ENCODE data around the gene LCLAT1. TPM values are rescaled to one million over a fixed set of nuclear protein-coding genes. Genes with fewer than 3 reads are reported as not detected.

Gene LCLAT1
- total RNA-seq, 1 donor from 2014 or later = 29.3 TPM

DNA sequence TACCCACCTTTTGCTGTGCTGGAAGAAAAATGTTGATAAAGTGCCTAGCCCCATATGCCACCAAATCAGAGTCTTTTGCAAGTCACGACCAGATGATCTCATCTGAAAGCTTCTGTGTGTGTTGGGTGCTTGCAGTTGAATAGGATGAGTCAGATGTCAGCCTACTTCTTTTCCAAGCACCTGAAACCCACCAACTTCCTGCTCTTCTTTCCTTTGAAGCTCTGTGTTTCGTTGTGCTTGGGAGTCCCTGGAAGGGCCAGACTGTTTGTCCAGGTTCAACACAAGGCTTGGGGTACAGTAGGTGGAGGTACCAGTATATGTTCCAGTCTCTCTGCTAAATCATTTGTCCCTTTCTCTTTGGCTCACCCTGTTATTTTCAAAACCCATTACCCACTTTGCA is 36.8 kb upstream of the LCLAT1 start:
- TF ChIP-seq, protein P1, sequence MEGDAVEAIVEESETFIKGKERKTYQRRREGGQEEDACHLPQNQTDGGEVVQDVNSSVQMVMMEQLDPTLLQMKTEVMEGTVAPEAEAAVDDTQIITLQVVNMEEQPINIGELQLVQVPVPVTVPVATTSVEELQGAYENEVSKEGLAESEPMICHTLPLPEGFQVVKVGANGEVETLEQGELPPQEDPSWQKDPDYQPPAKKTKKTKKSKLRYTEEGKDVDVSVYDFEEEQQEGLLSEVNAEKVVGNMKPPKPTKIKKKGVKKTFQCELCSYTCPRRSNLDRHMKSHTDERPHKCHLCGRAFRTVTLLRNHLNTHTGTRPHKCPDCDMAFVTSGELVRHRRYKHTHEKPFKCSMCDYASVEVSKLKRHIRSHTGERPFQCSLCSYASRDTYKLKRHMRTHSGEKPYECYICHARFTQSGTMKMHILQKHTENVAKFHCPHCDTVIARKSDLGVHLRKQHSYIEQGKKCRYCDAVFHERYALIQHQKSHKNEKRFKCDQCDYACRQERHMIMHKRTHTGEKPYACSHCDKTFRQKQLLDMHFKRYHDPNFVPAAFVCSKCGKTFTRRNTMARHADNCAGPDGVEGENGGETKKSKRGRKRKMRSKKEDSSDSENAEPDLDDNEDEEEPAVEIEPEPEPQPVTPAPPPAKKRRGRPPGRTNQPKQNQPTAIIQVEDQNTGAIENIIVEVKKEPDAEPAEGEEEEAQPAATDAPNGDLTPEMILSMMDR (IDR thresholded peaks at IDR 0.05; ENCODE audit: unreplicated experiment) = no peak
- H3K27me3 Mint-ChIP-seq = peaks cover 13% of the 10 kb centered on the region
- H3K9me3 Mint-ChIP-seq (ENCODE audit: low read depth) = no peaks in the 10 kb centered on the region
- H3K27ac Mint-ChIP-seq = no peak overlapping the region
- H3K4me3 Mint-ChIP-seq (ENCODE audit: low read depth) = no peak overlapping the region
- no peak for DNase-seq (ENCODE audit: low spot score, unreplicated experiment)
- H3K36me3 Mint-ChIP-seq (ENCODE audit: insufficient read depth) = no peaks in the 10 kb centered on the region
- no peaks in the 10 kb centered on the region for H3K4me1 Mint-ChIP-seq (ENCODE audit: low read depth)

- Mint-ChIP-seq H3K4me1 (ENCODE audit: low read depth) (no peaks in the 10 kb centered on the region), H3K36me3 (ENCODE audit: insufficient read depth) (no peaks in the 10 kb centered on the region), H3K27ac (no peak overlapping the region), H3K27me3 (peaks cover 5% of the 10 kb centered on the region), H3K9me3 (ENCODE audit: low read depth) (no peaks in the 10 kb centered on the region), H3K4me3 (ENCODE audit: low read depth) (no peak overlapping the region)
- TF ChIP-seq, protein P1 (IDR thresholded peaks at IDR 0.05; ENCODE audit: unreplicated experiment) = no peak
- no peak for DNase-seq (ENCODE audit: low spot score, unreplicated experiment)
Observed at GRCh38 chr2:30412047-30412683, 34.9 kb upstream of the LCLAT1 start.

DNA sequence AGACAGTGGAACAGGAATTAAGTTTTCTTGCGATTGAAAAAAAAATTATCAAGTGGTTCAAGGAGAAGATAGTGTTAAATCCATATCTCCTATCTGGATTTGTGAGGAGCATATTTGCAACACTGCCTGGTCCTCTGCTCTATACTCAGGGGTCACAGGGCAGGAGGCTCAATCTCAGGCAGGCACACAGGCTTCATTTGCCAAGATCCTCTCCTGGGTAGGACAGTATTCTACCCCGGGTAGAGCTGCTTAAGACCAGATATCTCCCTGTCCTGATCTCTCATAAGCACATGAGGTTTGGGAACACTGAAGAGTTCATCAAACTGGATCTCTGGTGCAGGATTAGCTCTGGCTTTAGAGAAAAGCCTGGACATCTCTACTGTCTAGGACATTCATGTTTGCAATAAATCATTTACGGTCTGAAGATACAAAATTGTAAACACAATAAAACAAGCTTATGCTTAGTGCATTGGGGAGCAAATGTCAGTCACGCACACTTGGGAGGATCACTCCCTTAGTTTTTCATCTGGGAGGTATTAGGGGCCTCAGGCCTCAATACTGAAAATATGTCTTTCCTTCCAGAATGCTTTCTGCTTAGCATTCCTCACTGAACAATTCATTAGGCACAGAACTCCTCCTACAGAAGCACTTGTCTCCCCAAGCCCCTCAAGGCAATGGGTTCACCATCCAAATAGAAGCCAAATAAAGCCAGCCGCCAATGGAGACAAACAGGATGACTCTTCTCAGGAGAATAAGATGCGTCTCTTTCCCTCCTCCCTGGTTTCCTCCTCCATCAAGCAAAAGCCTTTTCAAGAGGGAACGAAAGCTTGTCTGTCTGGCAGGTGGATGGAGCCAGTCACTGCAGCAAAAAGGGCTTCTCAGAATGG is 34.1 kb upstream of the LCLAT1 start:
- H3K27me3 Mint-ChIP-seq = peaks cover 5% of the 10 kb centered on the region
- TF ChIP-seq, protein P1 (IDR thresholded peaks at IDR 0.05; ENCODE audit: unreplicated experiment) = no peak
- H3K36me3 Mint-ChIP-seq (ENCODE audit: insufficient read depth) = no peaks in the 10 kb centered on the region
- H3K9me3 Mint-ChIP-seq (ENCODE audit: low read depth) = no peaks in the 10 kb centered on the region
- DNase-seq (ENCODE audit: low spot score, unreplicated experiment) = no peak
- H3K4me1 Mint-ChIP-seq (ENCODE audit: low read depth) = no peaks in the 10 kb centered on the region
- no peak overlapping the region for H3K27ac Mint-ChIP-seq
- no peak overlapping the region for H3K4me3 Mint-ChIP-seq (ENCODE audit: low read depth)

- no peak for DNase-seq (ENCODE audit: low spot score, unreplicated experiment)
- Mint-ChIP-seq H3K36me3 (ENCODE audit: insufficient read depth) (no peaks in the 10 kb centered on the region), H3K4me1 (ENCODE audit: low read depth) (no peaks in the 10 kb centered on the region), H3K4me3 (ENCODE audit: low read depth) (no peak overlapping the region), H3K9me3 (ENCODE audit: low read depth) (no peaks in the 10 kb centered on the region), H3K27me3 (no peaks in the 10 kb centered on the region), H3K27ac (no peak overlapping the region)
- TF ChIP-seq, protein P1 (IDR thresholded peaks at IDR 0.05; ENCODE audit: unreplicated experiment) = no peak
Observed at GRCh38 chr2:30414961-30415360, 32.1 kb upstream of the LCLAT1 start.

DNA sequence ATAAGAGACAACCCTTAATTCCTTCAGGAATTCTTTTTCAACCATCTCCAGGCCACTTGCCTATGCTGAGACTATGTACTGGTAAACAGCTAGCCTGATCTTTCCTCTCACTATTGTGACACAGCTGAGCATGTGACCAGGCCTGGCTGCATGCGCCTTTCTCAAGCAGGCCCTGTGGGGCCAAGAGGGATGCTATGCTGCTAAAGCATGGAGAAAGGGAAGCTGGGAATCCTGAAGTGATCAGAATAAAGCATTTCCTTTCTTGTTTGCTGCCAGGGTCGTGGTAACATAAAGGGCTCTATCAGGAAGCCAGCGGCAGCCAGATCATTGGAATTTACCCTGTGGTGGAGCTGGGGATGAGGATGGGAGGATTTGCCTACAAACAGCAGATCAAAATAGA is 29.8 kb upstream of the LCLAT1 start:
- no peaks in the 10 kb centered on the region for H3K36me3 Mint-ChIP-seq (ENCODE audit: insufficient read depth)
- H3K4me1 Mint-ChIP-seq (ENCODE audit: low read depth) = peaks cover 10% of the 10 kb centered on the region
- no peak overlapping the region for H3K4me3 Mint-ChIP-seq (ENCODE audit: low read depth)
- TF ChIP-seq, protein P1 (IDR thresholded peaks at IDR 0.05; ENCODE audit: unreplicated experiment) = no peak
- no peaks in the 10 kb centered on the region for H3K9me3 Mint-ChIP-seq (ENCODE audit: low read depth)
- no peaks in the 10 kb centered on the region for H3K27me3 Mint-ChIP-seq
- peak overlapping the region; percentile 62 for H3K27ac Mint-ChIP-seq
- no peak for DNase-seq (ENCODE audit: low spot score, unreplicated experiment)

Data from progenitor cell of endocrine pancreas (in vitro differentiated cells).